Gastroesophageal sphincter (tissue), 4 donors: Measurements from ENCODE around the gene RGS17. TPM values are rescaled to one million over a fixed set of nuclear protein-coding genes. Genes with fewer than 3 reads are reported as not detected.
"Not testable (repeated sequence)": the region's sequence is repeated elsewhere in the genome, so short reads cannot be mapped to it uniquely, and the experiment has no call there.

ENCODE experiments used
- ATAC-seq: fragments of 150-250 bp; one replicate; pipeline ENCODE4 v1.9.1; 2016; ENCODE audit warnings: mild to moderate bottlenecking, moderate library complexity
- H3K27ac ChIP-seq, 4 donors: fragments of 200-600 bp; sonication (generic) in 3 of 4; 1 replicate in 3 of 4; 2 replicates in 1 of 4; pipeline ENCODE4 v1.5.1; 2016 to 2019
- H3K27me3 ChIP-seq: fragments of 200-600 bp; sonication (generic); one replicate; pipeline ENCODE4 v1.5.1; 2019
- H3K36me3 ChIP-seq, 2 donors: fragments of 200-600 bp; sonication (generic); one replicate each; pipeline ENCODE4 v1.5.1; 2019; ENCODE audit warnings: control low read depth in 1 of 2
- H3K4me1 ChIP-seq, 3 donors: fragments of 200-600 bp; sonication (generic); 1 replicate in 2 of 3; 2 replicates in 1 of 3; pipeline ENCODE4 v1.5.1; 2016 to 2019; ENCODE audit warnings: control low read depth in 2 of 3
- H3K4me3 ChIP-seq, 2 donors: fragments of 200-600 bp; sonication (generic); one replicate each; pipeline ENCODE4 v1.5.1; 2019; ENCODE audit warnings: mild to moderate bottlenecking in 1 of 2, moderate library complexity in 1 of 2
- H3K9me3 ChIP-seq, 3 donors: fragments of 200-600 bp; sonication (generic); one replicate each; pipeline ENCODE4 v1.5.1; 2017 to 2019; ENCODE audit warnings: control low read depth in 2 of 3
- EP300 ChIP-seq: sonication (generic); formaldehyde crosslinking; IDR thresholded peaks from one replicate; pipeline ENCODE4 v1.6.1; 2017; ENCODE audit warnings: antibody characterized with exemption, mild to moderate bottlenecking
- POLR2A ChIP-seq, 2 donors: fragments of 450-650 bp; IDR thresholded peaks; one replicate each; pipeline ENCODE4 v1.6.1; 2017; ENCODE audit warnings: antibody characterized with exemption in 2 of 2, mild to moderate bottlenecking in 2 of 2, moderate library complexity in 1 of 2
- POLR2AphosphoS5 ChIP-seq: sonication (generic); formaldehyde crosslinking; IDR thresholded peaks from one replicate; pipeline ENCODE4 v1.6.1; 2017; ENCODE audit warnings: antibody characterized with exemption
- WGBS, 2 donors: methylation state at CpG; one replicate each; pipeline ENCODE4 v1.1.5; 2018; ENCODE audit warnings: low coverage in 1 of 2; 5-methylcytosine and 5-hydroxymethylcytosine counted together
- small RNA-seq, 4 donors: library from RNA; depleted of rRNA; stranded (forward); fragments of <200 nt; gene quantifications; one replicate each; pipeline ENCODE3, GENCODE V24; 2016
- total RNA-seq, 4 donors: library from RNA; depleted of rRNA; stranded (reverse); fragments of >200 nt; gene quantifications; one replicate each; pipeline ENCODE4 v1.1.0, GENCODE V29; 2016
- TF ChIP-seq, protein P1 (sequence below), 4 experiments: fragments of 200-600 bp in 2 of 4; fragments of 450-650 bp in 2 of 4; sonication (generic) in 1 of 4; IDR thresholded peaks; one replicate each; pipeline ENCODE4 v1.5.1; 2017 to 2019; ENCODE audit warnings: antibody characterized with exemption in 4 of 4, mild to moderate bottlenecking in 2 of 4, moderate library complexity in 2 of 4

RGS17 gene
- total RNA-seq, 4 donors from 2014 or later: 0.19 to 0.27 TPM; not detected in 2

- ATAC-seq: no peak
- Histone ChIP-seq H3K27ac (no peak overlapping the region), H3K27me3 (no peaks in the 10 kb centered on the region), H3K9me3 (peaks cover 0 to 13% (median 0%) of the 10 kb centered on the region in 3 donors), H3K4me3 (no peak overlapping the region), H3K4me1 (no peaks in the 10 kb centered on the region), H3K36me3 (peaks cover 0 to 56% of the 10 kb centered on the region in 2 donors)
- TF ChIP-seq EP300 (no peak), POLR2AphosphoS5 (no peak), POLR2A (IDR thresholded peaks at IDR 0.05) (no peak)
- TF ChIP-seq, protein P1, sequence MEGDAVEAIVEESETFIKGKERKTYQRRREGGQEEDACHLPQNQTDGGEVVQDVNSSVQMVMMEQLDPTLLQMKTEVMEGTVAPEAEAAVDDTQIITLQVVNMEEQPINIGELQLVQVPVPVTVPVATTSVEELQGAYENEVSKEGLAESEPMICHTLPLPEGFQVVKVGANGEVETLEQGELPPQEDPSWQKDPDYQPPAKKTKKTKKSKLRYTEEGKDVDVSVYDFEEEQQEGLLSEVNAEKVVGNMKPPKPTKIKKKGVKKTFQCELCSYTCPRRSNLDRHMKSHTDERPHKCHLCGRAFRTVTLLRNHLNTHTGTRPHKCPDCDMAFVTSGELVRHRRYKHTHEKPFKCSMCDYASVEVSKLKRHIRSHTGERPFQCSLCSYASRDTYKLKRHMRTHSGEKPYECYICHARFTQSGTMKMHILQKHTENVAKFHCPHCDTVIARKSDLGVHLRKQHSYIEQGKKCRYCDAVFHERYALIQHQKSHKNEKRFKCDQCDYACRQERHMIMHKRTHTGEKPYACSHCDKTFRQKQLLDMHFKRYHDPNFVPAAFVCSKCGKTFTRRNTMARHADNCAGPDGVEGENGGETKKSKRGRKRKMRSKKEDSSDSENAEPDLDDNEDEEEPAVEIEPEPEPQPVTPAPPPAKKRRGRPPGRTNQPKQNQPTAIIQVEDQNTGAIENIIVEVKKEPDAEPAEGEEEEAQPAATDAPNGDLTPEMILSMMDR (IDR thresholded peaks at IDR 0.05): no peak
- 95 to 98% methylated on average over 5 to 6 of the region's 6 CpGs for WGBS, 2 donors
These were observed 161.2 kb downstream of the RGS17 start for GRCh38 chr6:152969688-152970418.

DNA sequence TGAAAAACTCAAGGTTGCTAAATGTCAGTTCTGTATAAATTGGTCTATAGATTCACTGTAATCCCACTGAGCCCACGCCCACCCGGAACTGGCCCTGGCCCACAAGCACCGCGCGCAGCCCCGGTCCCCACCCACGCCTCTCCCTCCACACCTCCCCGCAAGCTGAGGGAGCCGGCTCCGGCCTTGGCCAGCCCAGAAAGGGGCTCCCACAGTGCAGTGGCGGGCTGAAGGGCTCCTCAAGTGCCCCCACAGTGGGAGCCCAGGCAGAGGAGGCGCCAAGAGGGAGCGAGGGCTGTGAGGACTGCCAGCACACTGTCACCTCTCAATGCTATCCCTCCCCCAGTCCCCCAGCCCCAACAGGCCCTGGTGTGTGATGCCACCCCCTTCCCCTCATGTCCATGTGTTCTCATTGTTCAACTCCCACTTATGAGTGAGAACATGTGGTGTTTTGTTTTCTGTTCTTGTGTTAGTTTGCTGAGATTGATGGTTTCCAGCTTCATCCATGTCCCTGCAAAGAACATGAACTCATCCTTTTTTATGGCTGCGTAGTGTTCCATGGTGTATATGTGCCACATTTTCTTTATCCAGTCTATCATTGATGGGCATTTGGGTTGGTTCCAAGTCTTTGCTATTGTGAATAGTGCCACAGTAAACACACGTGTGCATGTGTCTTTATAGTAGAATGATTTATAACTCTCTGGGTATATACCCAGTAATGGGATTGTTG lies 164.8 kb downstream of the RGS17 start:
- H3K27ac ChIP-seq, H3K27me3 ChIP-seq, ATAC-seq, H3K4me3 ChIP-seq, H3K4me1 ChIP-seq: not testable (repeated sequence)
- Histone ChIP-seq H3K9me3 (peaks cover 0 to 13% (median 0%) of the 10 kb centered on the region in 3 donors), H3K36me3 (peaks cover 0 to 21% of the 10 kb centered on the region in 2 donors)
- 91 to 92% methylated on average over 8 of the region's 15 CpGs for WGBS, 2 donors

DNA sequence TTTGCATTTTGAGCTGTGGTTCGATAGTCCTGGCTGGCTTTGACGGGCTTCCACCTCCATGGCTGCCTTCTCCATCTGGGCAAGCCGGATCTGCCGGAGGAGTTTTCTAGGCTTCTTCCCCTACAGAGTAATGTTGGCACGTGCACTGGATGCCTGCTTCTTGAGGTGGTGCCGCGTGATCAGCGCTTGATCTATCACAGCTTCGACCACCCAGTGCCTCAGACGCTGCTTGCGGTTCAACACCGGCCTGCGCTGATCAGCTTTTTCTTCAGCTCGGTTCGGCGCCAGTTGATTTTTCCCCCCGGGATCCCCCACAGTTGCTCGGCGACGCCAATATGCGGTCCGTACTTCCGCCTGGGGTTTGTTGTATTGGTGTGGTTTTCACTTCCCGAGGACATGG lies 171.7 kb downstream of the RGS17 start:
- Histone ChIP-seq H3K27me3 (no peaks in the 10 kb centered on the region), H3K27ac (no peak overlapping the region), H3K36me3 (no peaks in the 10 kb centered on the region), H3K4me1 (no peaks in the 10 kb centered on the region), H3K9me3 (peaks cover 0 to 8% (median 0%) of the 10 kb centered on the region in 3 donors), H3K4me3 (no peak overlapping the region)
- no peak for ATAC-seq
- WGBS, 2 donors: 88 to 96% methylated on average over 9 to 10 of the region's 24 CpGs
- TF ChIP-seq EP300 (no peak), POLR2A (IDR thresholded peaks at IDR 0.05) (no peak), POLR2AphosphoS5 (no peak)
- TF ChIP-seq, protein P1 (IDR thresholded peaks at IDR 0.05): no peak

- no peak for ATAC-seq
- 75 to 76% methylated on average over 1 of the region's 1 CpG for WGBS, 2 donors
- TF ChIP-seq POLR2A (IDR thresholded peaks at IDR 0.05): no peak
- TF ChIP-seq, protein P1 (IDR thresholded peaks at IDR 0.05): no peak
- TF ChIP-seq POLR2AphosphoS5: no peak
These were observed 173.3 kb downstream of the RGS17 start for GRCh38 chr6:152957796-152958195.

More at GRCh38 chr6:152957796-152958195, 173.3 kb downstream of the RGS17 start:
- Histone ChIP-seq H3K4me3 (no peak overlapping the region), H3K4me1 (no peaks in the 10 kb centered on the region), H3K27ac (no peak overlapping the region), H3K9me3 (peaks cover 0 to 8% (median 0%) of the 10 kb centered on the region in 3 donors), H3K36me3 (no peaks in the 10 kb centered on the region), H3K27me3 (no peaks in the 10 kb centered on the region)

Small RNAs within 50 kb of the gene (small RNA-seq; reads per million reads assigned to genes)
- 0 reads per million in 4 donors for gene AL080276.1
- gene RNA5SP224: 0 reads per million in 4 donors

Other genes with a start within 250 kb of the RGS17 start
- 1 to 10 TPM; 2.2 to 5.9 (median 3.2) TPM for gene FBXO5, start 148.2 kb downstream of the RGS17 start, total RNA-seq
- 10 to 100 TPM; 18.7 to 33.2 (median 24.8) TPM for gene MTRF1L, start 128.6 kb downstream of the RGS17 start, total RNA-seq